ENCODE measurements around the gene CPNE5.

CPNE5 gene

DNA sequence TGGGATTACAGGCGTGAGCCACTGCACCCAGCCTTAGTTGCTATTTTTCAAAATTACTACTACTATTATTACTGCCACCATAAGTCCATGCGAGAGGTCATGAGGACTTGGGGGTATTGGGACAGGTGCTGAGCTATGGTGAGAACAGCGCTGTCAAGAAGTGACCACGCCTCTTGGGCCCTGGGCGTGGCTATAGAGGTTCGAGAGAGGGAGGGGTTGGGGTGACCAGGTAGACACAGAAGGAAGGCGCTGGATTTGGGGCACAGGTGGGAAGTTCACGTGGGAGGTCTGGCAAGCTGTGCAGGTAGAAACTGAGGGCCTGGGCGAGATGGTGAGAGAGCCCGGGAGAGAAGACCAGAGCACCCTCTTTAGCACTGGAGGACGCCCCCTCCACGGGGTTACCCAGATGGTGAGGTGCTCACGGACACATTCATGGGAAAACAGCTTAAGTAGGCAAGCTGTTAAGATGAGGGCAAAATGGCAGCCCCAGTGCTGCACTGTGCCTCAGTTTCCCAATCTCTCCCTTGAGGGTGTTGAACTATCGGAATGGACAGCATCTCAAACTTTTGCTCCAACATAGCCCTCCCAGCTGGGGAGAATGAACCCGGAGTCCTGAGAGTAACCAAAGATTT lies 80.6 kb downstream of the CPNE5 start:
- no peak for DNase-seq

DNA sequence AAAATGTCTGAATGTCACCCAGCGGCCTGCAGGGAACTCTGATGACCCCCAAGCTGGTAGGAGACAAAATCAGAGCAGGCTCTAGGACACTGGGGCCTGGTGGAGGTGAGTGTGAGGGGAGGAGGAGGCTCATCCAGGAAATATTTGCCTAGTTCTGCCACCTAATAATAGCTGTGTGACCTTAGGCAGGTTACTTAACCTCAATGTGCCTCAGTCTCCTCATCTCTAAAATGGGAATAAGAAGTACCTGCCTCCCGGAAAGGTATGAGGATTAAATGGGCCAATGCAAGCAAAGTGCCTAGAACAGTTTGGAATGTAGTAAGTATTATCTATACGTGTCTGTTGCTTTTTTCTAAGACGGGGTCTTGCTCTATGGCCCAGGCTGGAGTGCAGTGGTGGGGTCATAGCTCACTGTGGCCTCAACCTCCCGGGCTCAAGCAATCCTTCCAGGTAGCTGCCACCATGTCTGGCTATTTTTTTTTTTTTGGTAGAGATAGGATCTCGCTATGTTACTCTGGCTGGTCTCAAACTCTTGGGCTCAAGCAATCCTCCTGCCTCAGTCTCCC lies 81.2 kb downstream of the CPNE5 start:
- DNase-seq, result no peak

GRCh38 chr6:36757206-36757605 lies 82.0 kb downstream of the CPNE5 start:
- no peak for DNase-seq

DNA sequence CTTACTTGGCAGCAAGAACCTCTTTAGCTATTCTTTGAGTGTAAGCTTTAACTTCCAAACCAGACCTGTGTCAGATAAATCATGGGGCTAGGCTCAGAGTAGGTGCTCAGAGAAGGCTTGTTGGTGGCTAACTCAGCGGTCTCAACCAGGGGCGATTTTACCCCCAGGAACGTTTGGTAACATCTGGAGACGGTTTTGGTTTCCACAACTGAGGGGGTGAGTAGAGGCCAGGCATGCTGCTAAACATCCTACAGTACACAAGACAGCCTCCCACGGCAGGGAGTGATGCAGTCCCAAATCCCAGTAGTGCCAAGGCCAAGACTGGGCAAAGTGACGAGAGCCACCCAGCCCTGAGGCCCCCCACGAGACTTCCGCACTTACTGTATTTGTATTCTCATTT lies 82.5 kb downstream of the CPNE5 start:
- no peak for DNase-seq

DNA sequence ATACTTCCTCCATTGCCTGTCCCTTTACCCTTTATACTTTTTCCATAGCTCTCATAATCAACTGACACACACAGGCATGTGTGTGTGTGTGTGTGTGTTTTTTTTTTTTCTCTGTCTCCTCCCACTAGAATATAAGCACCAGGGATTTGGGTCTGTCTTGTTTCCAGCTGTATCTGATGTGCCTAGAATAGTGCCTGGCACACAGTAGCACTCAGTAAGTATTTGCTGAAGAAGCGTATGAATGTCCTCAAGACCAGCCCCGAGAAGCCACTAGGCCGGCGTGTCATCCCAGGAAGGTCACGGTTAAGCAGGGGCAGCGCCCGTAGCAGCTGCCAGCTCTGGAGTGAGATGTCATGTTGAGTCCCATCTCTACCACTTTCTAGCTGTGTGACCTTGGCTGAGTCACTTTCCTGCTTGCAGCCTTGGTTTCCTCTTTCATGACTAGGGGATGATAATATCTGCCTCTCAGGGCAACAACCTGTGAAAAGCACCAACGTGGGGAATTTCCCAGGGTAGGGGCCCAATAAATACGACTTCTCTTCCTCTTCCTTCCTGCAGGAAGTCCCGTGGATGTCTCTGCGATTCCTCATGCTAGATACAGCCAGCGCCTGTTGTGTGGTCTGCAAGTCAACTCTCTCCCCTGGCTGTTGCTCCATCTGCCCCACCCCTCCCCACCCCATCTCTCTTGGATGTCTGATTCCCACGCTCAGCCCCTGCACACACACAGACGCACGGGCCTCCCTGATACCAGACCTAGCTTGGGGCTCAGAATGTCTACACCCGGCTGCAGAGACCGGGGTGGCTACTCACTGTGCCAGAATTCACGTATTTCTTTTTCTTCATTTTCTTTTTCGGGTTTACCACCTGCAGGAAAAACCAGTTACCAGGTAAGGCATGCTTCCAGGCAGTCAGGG lies 83.6 kb downstream of the CPNE5 start:
- no peak for DNase-seq

DNA sequence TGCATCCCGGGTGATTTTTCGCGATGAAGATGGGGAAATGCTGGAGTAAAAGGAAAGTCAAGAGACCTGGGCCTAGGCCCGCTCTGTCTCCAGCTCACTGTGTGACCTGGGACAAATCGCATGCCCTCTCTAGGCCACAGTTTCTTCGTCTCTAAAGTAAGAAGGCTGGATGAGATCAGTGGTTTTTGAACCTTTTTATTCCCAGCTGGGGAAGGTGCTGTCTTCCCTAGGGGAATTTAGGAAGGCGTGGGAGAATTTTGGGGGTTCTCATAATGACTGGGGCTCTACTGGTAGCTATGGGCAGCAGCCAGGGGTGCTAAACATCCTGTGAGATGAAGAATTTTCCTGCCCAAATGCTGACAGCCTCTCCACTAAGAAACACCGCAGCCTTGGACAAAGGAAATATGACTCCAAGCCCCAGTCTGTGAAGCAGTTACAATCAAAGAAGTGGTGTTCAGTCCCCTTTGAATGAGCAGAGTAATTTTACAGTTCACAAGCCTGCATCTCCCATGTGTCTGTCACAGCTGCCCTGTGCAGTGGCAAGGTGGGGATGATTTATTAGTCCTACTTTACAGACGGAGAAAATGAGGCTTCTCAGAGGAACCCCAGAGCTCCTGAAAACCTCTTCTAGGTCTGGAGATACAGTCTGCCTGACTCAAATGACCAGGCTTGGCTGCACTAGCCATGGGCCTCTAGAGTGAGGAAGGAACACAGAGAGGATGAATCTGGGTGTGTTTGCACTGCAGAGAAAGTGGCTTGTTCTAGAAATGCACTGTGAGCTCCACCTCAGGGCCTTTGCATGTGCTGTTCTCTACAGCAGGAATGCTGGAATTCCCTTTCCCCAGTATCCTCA lies 84.4 kb downstream of the CPNE5 start:
- DNase-seq, result no peak

DNA sequence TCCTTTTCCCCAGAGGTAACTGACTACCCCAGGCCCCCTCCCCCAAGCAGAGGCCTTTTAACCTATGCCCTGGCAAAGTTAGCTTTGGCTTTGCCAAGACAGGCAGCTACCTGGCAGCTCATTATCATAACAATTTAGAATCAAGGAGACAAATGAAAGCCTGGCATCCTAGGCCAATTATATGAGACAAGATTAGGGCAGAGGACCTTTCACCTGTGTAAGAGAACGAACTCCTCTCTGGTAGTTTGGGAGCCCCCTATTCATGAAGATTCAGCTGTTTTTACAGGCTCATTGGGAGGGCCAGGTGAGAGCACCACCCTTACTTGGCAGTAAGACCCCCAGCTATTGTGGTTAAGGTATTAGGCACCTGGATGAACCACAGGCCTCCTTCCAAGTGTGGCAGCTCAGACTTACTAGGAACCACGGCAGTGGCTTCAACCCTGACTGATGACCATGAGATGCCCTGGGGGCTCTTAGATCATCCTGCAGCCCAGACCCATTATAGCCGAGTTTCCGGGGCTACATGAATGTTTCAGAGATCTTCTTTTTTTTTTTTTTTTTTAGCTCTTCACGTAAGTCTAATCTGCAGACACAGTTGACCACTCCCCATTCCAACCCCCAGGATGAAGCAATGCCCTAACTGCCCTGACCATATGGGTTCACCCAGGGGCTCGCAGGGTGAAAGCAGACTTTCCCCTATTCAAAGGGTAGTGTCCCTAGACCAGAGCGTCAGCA lies 85.4 kb downstream of the CPNE5 start:
- peak; percentile 90 for DNase-seq

DNA sequence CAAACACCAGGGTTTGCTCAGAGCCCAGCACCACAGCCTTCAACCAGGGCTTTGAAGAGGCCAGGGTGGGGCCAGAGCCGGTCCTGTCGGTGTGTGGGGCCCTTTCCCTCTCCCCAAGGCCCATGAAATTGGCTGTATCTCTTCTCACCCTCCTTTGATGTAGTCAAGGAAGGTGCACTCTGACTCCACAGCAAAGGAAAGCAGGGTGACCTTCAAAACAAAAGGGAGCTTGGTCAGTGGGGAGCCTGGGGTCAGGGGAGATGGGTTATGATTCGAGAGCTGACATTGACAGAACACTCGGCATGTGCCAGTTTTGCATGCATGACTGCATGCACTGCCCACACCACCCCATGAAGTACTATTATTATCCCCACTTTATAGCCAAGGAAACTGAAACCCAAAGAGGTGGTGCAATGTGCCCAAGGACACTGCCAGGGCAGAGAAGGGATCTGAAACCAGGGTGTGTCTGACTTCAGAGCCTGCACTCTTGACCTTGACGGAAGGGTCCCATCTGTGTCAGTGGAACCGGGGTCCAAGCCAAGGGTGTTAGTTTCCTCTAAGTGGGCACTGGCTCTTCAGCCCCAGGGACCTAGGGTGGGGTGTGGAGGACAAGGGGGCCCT lies 86.2 kb downstream of the CPNE5 start:
- no peak for DNase-seq

DNA sequence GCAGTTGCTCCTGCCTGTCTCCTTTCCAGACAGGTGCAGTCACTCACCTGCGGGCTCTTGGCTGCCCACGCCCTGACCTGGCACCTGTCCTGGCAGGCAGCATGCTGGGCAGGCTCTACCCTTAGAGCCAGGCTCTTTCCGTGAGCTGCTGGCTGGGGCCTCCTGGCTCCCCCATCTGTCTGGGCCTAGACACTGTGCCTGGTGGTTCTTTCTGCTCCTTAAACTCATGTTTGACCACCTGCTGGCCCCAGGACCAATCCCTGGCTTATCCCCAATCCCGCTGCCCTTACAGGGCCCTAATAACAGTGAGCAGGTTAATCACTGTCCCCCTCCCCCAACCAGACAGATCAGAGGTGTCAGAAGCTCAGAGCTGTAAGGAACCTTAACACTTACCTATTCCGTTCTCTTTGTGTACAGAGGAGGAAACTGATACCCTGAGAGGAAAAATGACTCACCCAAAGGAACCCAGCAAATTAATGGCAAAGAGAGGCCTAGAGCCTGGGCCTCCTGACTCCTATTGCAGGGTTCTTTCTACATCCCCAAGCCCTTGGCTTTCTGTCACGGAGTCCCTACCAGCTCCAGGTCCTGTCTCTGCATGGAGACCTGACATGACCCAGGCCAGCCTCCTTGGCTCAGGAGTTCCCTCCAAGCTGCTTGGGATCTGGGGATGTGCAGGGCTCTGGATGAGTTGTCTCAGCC lies 86.9 kb downstream of the CPNE5 start:
- no peak for DNase-seq

DNA sequence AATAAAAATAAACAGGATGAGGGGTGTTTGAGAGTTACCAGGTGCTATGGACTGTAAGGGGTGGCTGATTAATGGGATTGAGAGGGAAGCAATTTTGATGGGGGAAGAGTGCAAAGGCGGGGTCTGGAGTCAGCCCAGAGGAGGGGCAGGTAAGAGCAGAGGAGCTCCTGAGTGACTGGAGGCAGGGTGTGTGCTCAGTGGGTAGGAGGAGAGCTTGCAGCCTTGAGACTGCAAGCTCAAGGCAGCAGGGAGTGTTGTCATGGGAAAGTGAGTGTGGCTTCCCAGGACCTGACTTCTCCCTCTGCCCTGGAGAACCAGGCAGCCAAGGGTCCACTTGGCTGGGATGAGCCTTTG lies 87.4 kb downstream of the CPNE5 start:
- DNase-seq, result no peak

DNA sequence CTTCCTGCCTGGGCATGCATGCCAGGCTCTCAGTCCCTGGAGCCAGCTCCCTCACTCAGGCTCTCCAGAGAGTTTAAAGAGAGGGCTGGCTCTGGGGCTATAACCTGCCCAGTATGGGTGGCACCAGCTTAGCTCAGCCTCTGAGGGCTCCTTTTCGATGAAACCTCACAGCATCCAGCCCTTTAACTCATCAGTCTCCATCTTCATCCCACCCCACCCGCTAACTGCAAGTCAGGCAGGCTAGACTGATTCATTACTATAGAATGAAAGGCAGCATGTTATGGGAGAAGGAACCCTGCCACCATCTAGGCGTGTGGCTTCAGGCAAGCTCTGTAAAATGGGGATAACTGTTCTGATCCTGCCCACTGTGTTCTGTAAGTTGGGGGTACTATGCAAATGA lies 88.2 kb downstream of the CPNE5 start:
- no peak for DNase-seq

- no peak for DNase-seq
Measured at GRCh38 chr6:36749829-36750489, 89.3 kb downstream of the CPNE5 start.

DNA sequence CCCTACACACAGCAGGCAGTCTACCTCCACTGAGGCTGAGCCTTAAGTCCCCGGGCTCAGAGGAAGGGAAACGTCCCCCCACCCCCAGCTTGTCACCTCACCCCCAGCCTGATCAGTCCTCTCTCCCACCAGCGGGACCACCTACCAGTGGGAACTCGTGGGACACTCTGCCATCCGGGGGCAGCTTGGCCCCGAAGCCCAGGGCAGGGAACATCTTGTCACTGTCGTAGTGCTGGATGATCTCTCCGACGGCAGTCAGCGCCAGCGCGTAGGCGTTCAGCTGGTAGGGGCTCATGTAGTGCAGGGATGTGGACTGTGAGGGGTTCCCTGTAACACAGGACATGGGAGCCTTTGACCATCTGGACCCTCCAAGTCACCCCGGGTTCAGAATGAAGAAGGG lies 93.0 kb downstream of the CPNE5 start:
- DNase-seq, result no peak

DNA sequence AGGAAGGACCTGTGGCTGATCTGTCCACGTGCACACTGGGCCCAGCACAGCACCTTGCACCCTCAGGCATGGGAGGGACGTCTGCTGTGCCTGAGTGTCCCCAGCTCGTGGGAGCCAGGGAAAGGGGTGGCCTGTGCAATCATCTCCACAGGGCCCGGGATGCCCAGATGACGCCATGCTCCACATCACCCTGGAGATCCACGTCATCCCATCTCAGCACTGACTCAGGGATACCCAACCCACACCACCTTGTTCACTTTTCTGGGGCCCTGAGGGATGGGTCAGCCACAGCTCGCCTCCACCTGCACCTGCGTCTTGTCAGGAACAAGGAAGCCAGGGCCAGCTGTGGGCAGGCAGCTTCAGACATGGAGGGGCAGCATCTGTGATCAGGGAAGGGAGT lies 93.4 kb downstream of the CPNE5 start:
- DNase-seq, result no peak

DNA sequence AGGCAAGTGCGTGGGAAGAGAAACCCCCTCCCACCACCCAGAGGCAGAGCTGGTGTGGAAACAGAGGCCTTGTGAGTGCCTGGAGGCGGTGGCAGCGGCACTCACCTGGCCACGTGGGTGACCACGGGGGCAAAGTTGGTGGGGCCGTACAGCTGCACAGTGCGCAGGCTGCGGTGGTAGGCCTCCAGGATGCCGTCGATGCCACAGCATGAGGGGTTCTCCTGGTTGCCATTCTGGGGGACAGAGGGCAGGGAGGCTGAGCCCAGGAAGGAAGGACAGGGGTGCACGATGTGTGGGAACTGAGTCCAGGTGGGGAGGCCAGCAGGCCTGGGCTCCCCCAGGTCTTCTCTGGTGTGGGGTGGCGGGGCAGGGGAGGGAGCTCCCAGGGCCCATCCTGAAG lies 94.0 kb downstream of the CPNE5 start:
- no peak for DNase-seq

DNA sequence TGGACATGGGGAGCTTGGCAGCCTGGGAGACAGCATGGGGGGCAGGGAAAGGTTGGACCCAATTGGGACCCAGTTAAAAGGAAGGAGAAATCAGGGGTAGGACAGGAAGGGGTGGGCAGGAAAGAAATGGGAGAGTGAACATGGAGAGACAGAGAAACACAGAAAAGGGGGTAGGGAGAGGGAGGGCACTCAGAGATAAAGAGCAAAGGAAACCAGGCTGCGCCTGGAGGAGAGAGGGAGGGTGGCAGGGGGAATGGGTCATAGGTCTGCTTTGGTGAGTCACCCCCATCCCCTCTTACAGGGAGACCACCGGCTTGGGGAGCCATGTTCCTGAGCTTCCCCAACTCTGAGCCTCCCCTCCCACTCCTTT lies 95.0 kb downstream of the CPNE5 start:
- DNase-seq, result no peak

GRCh38 chr6:36743538-36744303 lies 95.5 kb downstream of the CPNE5 start:
- no peak for DNase-seq

- no peak for DNase-seq
Measured at GRCh38 chr6:36743032-36743431, 96.2 kb downstream of the CPNE5 start.

GRCh38 chr6:36742146-36742545 lies 97.1 kb downstream of the CPNE5 start:
- no peak for DNase-seq

- DNase-seq, result no peak
Measured at GRCh38 chr6:36740818-36741179, 98.4 kb downstream of the CPNE5 start.
